GM12878 (cell line): ENCODE data around the gene ADAMTS17.

Source experiments
- CREB1 ChIP-seq: IDR thresholded peaks from 2 replicates; pipeline ENCODE4 v1.6.1; 2012; ENCODE audit warnings: low read depth, mild to moderate bottlenecking, inconsistent platforms
- MTA3 ChIP-seq: IDR thresholded peaks from 2 replicates; pipeline ENCODE4 v1.6.1; 2012; ENCODE audit warnings: low read length, inconsistent platforms, borderline replicate concordance
- POLR2A ChIP-seq: IDR thresholded peaks from 2 replicates; pipeline ENCODE4 v1.6.1; 2011; ENCODE audit warnings: low read depth, mild to moderate bottlenecking, low read length
- RAD21 ChIP-seq: IDR thresholded peaks from 2 replicates; pipeline ENCODE4 v1.6.1; 2011; ENCODE audit warnings: mild to moderate bottlenecking, low read depth, low read length, moderate library complexity; ENCODE audit not compliant: insufficient read depth
- RCOR1 ChIP-seq: conservative IDR thresholded peaks from 2 replicates; pipeline ENCODE4 v1.6.1; 2012; ENCODE audit warnings: low read depth, low read length, improper control_type of control experiment
- ZBED1 ChIP-seq: IDR thresholded peaks from 2 replicates; pipeline ENCODE4 v1.6.1; 2016; ENCODE audit warnings: borderline replicate concordance
- ZNF24 ChIP-seq: fragments of 450-650 bp; IDR thresholded peaks from 2 replicates; pipeline ENCODE4 v1.6.1; 2017; ENCODE audit warnings: antibody characterized with exemption, mild to moderate bottlenecking
- TF ChIP-seq, protein P1 (sequence below), 3 experiments: IDR thresholded peaks in 2 of 3; conservative IDR thresholded peaks in 1 of 3; 2 replicates each; pipeline ENCODE4 v1.5.1; 2011; ENCODE audit warnings: low read depth in 3 of 3, low read length in 3 of 3, mild to moderate bottlenecking in 3 of 3, control low read depth in 2 of 3, moderate library complexity in 2 of 3, inconsistent platforms in 1 of 3, mixed read lengths in 1 of 3; ENCODE audit not compliant: control insufficient read depth in 2 of 3, insufficient read depth in 1 of 3; ENCODE audit errors: extremely low read depth in 1 of 3
- TF ChIP-seq, protein P2 (sequence below): IDR thresholded peaks from 2 replicates; pipeline ENCODE4 v1.6.1; 2012; ENCODE audit warnings: low read length, inconsistent platforms

DNA sequence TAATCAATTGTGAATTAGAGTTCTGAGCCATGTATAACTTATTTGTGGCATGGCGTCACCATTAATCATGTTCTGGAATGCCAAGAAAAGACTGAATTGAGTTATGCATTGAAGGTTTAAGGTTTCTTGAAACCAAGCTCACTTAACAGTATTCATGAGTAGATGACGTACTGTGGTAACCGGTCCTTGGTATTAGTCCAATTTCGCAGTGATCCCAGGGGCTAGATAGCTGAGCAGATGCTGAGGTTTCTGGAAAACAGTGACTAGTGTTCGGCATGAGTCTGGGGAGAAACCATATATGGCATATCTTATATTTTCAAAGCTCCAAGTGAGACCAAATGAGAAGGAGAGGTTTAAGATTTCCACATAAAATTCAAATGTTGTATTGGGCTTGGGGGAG, 390.3 kb downstream of the ADAMTS17 start:
- TF ChIP-seq, protein P1, sequence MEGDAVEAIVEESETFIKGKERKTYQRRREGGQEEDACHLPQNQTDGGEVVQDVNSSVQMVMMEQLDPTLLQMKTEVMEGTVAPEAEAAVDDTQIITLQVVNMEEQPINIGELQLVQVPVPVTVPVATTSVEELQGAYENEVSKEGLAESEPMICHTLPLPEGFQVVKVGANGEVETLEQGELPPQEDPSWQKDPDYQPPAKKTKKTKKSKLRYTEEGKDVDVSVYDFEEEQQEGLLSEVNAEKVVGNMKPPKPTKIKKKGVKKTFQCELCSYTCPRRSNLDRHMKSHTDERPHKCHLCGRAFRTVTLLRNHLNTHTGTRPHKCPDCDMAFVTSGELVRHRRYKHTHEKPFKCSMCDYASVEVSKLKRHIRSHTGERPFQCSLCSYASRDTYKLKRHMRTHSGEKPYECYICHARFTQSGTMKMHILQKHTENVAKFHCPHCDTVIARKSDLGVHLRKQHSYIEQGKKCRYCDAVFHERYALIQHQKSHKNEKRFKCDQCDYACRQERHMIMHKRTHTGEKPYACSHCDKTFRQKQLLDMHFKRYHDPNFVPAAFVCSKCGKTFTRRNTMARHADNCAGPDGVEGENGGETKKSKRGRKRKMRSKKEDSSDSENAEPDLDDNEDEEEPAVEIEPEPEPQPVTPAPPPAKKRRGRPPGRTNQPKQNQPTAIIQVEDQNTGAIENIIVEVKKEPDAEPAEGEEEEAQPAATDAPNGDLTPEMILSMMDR (IDR thresholded peaks at IDR 0.05 in 2 of 3, conservative IDR thresholded peaks at IDR 0.05 in 1 of 3; ENCODE audit: control insufficient read depth in 2 of 3, extremely low read depth in 1 of 3, insufficient read depth in 1 of 3, low read depth in 3 of 3, low read length in 3 of 3): no peak
- TF ChIP-seq MTA3: no peak
- TF ChIP-seq, protein P2, sequence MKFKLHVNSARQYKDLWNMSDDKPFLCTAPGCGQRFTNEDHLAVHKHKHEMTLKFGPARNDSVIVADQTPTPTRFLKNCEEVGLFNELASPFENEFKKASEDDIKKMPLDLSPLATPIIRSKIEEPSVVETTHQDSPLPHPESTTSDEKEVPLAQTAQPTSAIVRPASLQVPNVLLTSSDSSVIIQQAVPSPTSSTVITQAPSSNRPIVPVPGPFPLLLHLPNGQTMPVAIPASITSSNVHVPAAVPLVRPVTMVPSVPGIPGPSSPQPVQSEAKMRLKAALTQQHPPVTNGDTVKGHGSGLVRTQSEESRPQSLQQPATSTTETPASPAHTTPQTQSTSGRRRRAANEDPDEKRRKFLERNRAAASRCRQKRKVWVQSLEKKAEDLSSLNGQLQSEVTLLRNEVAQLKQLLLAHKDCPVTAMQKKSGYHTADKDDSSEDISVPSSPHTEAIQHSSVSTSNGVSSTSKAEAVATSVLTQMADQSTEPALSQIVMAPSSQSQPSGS: no peak
- TF ChIP-seq ZNF24: no peak
- TF ChIP-seq RCOR1: no peak
- TF ChIP-seq CREB1: no peak
- TF ChIP-seq POLR2A: no peak
- TF ChIP-seq RAD21: no peak
- TF ChIP-seq ZBED1: no peak
